ENCODE results near the gene ITIH3.

ITIH3 gene

DNA sequence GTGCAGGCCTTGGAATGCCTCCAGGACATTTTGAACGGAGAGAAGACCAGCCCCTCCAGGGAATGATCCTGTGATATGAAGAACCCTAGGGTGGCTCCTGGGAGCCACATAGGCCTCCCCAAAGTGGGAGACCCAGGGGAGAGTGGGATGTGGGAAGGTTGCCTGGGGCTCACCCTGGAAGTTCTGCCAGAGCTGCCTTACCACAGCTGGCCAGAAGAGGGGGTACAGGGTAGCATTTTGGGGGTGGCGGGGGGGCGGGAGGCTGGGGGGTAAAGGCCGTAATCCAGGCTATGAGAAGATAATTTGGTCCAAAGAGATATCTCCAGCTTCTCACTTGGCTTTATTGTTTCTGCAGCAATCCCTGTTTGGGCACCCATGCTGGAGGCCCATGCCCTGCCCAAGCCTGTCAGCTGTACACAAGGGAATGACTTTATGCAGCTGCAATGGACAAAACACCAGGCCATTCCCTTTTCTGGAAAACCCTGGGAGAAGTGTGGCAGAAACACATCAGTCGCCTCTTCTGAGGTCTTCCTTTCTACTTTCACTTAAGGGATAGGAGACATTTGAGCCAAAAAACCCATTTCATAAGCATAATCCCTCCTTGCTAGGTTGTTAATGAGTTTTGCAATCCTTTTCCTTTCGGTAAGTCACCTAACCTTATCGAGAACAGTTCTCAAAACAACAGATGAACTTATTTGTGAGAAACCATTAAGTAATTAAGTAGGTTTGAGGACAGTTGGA, 51.3 kb downstream of the ITIH3 start:
- TF ChIP-seq TAF1 (IDR thresholded peaks at IDR 0.05; ENCODE audit: low read depth, low read length) (no peak), POLR2A (IDR thresholded peaks at IDR 0.05; ENCODE audit: low read depth, low read length) (no peak), PAX5 (IDR thresholded peaks at IDR 0.05; ENCODE audit: insufficient read depth, low read length, severe bottlenecking) (no peak), POU2F2 (IDR thresholded peaks at IDR 0.05; ENCODE audit: low read depth, low read length) (no peak), POLR2AphosphoS5 (IDR thresholded peaks at IDR 0.05; ENCODE audit: low read depth, low read length) (no peak), SPI1 (IDR thresholded peaks at IDR 0.05; ENCODE audit: low read depth, low read length) (no peak)
- FAIRE-seq = peak; percentile 56
- no peak for DNase-seq (ENCODE audit: insufficient read length, low spot score)

DNA sequence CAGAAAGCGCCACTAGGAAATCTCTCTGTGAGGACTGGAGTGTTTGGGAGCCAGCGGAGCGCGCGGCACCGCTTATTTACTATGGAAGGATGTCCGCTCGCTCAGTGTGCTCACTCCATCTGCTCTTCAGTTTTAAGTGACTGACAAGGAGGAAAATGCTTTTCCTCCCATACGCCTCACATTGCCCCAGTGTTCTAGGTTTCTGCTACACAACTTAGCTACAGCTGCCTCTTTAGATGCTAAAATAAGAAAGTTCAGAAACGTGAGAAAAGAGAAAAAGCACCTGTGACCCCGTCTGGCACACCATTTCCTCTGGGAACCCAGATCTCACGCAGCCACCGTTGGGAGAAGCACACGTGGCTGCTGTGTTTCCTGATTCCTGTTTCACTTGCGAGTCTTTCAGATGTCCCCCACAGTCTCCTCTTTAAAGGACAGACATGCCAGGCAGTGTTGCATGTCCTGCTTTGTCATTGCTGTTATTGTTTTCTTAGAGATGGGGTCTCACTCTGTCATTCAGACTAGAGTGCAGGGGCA, 51.9 kb downstream of the ITIH3 start:
- DNase-seq (ENCODE audit: insufficient read length, low spot score) = no peak
- peak; percentile 80 for FAIRE-seq
- no peak for TF ChIP-seq SPI1 (IDR thresholded peaks at IDR 0.05; ENCODE audit: low read depth, low read length)
- no peak for TF ChIP-seq POU2F2 (IDR thresholded peaks at IDR 0.05; ENCODE audit: low read depth, low read length)
- TF ChIP-seq PAX5 (IDR thresholded peaks at IDR 0.05; ENCODE audit: insufficient read depth, low read length, severe bottlenecking) = no peak
- no peak for TF ChIP-seq TAF1 (IDR thresholded peaks at IDR 0.05; ENCODE audit: low read depth, low read length)
- TF ChIP-seq POLR2A (IDR thresholded peaks at IDR 0.05; ENCODE audit: low read depth, low read length) = no peak
- TF ChIP-seq POLR2AphosphoS5 (IDR thresholded peaks at IDR 0.05; ENCODE audit: low read depth, low read length) = no peak

DNA sequence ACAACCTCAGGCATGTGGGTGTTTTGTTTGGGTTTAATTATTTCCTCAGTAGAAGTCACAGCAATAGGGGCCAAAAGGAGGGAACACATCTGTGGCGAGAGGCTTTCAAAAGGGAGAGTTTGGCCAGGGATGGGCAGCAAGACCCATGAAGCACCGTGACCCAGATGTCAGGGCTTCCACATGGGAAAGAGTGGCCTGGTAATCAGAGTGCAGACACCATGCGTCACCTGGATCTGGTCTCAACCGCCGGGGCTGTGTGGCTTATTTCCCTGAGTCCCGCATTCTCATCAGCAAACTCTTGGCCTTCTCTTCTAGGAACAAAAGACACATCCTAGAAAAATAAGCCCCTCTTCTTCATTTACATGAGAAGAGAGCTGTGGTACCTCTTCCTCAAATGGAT, 52.6 kb downstream of the ITIH3 start:
- DNase-seq (ENCODE audit: insufficient read length, low spot score) (no peak), FAIRE-seq (no peak)
- TF ChIP-seq POU2F2 (IDR thresholded peaks at IDR 0.05; ENCODE audit: low read depth, low read length) = no peak
- no peak for TF ChIP-seq PAX5 (IDR thresholded peaks at IDR 0.05; ENCODE audit: insufficient read depth, low read length, severe bottlenecking)
- no peak for TF ChIP-seq POLR2AphosphoS5 (IDR thresholded peaks at IDR 0.05; ENCODE audit: low read depth, low read length)
- TF ChIP-seq SPI1 (IDR thresholded peaks at IDR 0.05; ENCODE audit: low read depth, low read length) = no peak
- TF ChIP-seq TAF1 (IDR thresholded peaks at IDR 0.05; ENCODE audit: low read depth, low read length) = no peak
- no peak for TF ChIP-seq POLR2A (IDR thresholded peaks at IDR 0.05; ENCODE audit: low read depth, low read length)

DNA sequence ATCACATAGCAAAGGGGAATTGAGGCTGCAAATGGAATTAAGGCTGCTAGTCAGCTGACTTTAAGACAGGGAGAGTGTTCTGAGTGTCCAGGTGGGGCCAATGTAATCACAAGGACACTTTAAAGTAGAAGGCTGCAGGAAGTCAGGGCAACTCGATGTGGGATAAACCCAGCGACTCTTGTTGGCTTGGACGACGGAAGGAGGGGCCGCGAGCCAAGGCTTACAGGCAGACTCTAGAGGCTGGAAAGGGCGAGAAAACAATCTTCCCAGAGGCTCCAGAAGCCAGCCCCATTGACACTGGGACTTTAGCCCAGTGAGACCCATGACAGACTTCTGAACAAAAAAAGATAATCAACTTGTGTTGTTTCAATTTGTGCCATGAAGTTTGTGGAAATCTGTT, 53.1 kb downstream of the ITIH3 start:
- TF ChIP-seq POU2F2 (IDR thresholded peaks at IDR 0.05; ENCODE audit: low read depth, low read length) (no peak), POLR2A (IDR thresholded peaks at IDR 0.05; ENCODE audit: low read depth, low read length) (no peak), SPI1 (IDR thresholded peaks at IDR 0.05; ENCODE audit: low read depth, low read length) (no peak)
- no peak for DNase-seq (ENCODE audit: insufficient read length, low spot score)
- FAIRE-seq = no peak

DNA sequence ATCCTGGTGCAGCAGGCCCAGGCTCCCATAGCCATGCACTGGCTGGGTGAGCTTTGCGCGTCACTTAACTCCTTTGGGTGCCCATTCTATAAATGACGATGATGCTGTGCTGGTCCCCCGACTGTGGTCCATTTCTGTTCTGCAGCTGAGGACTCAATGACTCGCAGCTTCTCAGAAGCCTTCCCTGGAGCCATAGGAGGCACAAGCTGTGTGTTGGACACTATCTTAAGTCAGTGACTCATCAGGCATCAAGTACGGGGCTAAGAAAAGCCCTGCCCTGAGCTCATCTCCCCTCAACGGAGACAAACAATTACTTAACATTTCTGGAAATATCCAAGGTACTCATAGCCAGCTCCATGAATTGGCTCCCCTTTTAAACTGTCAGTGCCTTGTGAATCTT, 54.0 kb downstream of the ITIH3 start:
- TF ChIP-seq PAX5 (IDR thresholded peaks at IDR 0.05; ENCODE audit: insufficient read depth, low read length, severe bottlenecking) = no peak
- TF ChIP-seq POLR2A (IDR thresholded peaks at IDR 0.05; ENCODE audit: low read depth, low read length) = no peak
- TF ChIP-seq TAF1 (IDR thresholded peaks at IDR 0.05; ENCODE audit: low read depth, low read length) = no peak
- no peak for TF ChIP-seq POU2F2 (IDR thresholded peaks at IDR 0.05; ENCODE audit: low read depth, low read length)
- no peak for TF ChIP-seq POLR2AphosphoS5 (IDR thresholded peaks at IDR 0.05; ENCODE audit: low read depth, low read length)
- no peak for TF ChIP-seq SPI1 (IDR thresholded peaks at IDR 0.05; ENCODE audit: low read depth, low read length)
- FAIRE-seq = no peak
- DNase-seq (ENCODE audit: insufficient read length, low spot score) = no peak

- DNase-seq (ENCODE audit: insufficient read length, low spot score) (no peak), FAIRE-seq (no peak)
- TF ChIP-seq POU2F2 (IDR thresholded peaks at IDR 0.05; ENCODE audit: low read depth, low read length) (no peak), POLR2A (IDR thresholded peaks at IDR 0.05; ENCODE audit: low read depth, low read length) (no peak), SPI1 (IDR thresholded peaks at IDR 0.05; ENCODE audit: low read depth, low read length) (no peak), POLR2AphosphoS5 (IDR thresholded peaks at IDR 0.05; ENCODE audit: low read depth, low read length) (no peak), PAX5 (IDR thresholded peaks at IDR 0.05; ENCODE audit: insufficient read depth, low read length, severe bottlenecking) (no peak), TAF1 (IDR thresholded peaks at IDR 0.05; ENCODE audit: low read depth, low read length) (no peak)
These were observed 55.1 kb downstream of the ITIH3 start for GRCh38 chr3:52849656-52850055.

DNA sequence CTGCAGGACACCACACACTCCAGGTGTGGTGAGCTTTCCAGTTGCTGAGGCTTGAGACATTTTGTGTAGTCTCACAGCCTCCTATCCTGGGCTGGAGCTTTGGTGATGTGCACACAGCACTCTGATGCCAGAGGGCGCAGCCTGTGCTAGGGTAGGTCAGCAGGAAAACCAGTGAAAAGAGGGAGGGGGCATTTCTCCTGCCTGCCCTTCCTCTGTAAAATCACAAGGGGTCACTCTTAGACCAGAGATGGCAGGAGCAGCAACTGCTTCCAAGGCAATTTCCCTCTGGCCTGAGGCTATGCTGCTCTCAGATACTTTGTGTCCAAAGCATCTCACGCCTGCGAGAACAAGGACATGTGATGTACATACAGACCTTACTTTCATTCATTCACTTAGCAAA, 56.8 kb downstream of the ITIH3 start:
- DNase-seq (ENCODE audit: insufficient read length, low spot score) = peak; percentile 51
- no peak for TF ChIP-seq POLR2A (IDR thresholded peaks at IDR 0.05; ENCODE audit: low read depth, low read length)
- no peak for TF ChIP-seq TAF1 (IDR thresholded peaks at IDR 0.05; ENCODE audit: low read depth, low read length)
- TF ChIP-seq PAX5 (IDR thresholded peaks at IDR 0.05; ENCODE audit: insufficient read depth, low read length, severe bottlenecking) = no peak
- no peak for TF ChIP-seq POU2F2 (IDR thresholded peaks at IDR 0.05; ENCODE audit: low read depth, low read length)
- no peak for TF ChIP-seq POLR2AphosphoS5 (IDR thresholded peaks at IDR 0.05; ENCODE audit: low read depth, low read length)
- TF ChIP-seq SPI1 (IDR thresholded peaks at IDR 0.05; ENCODE audit: low read depth, low read length) = no peak
- FAIRE-seq = peak; percentile 76

DNA sequence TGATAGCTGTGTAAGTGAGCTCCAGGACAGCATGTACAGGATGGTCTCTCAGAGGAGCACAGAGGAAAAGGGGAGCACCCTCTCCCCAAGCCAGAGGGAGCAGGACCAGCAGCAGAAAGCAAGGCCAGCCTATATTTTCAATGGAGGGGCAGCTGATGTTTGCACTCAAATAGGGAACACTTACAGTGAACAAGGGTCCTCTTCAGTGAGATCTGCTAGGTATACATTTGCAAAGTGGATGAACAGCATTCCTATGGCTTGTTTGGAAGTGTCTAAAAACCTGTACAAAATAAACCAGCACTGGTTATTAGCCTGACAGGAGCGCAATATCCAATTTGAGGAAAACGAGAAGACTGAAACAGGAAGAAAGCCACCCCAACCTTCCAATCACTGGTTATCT, 57.8 kb downstream of the ITIH3 start:
- DNase-seq (ENCODE audit: insufficient read length, low spot score) (no peak), FAIRE-seq (no peak)
- TF ChIP-seq PAX5 (IDR thresholded peaks at IDR 0.05; ENCODE audit: insufficient read depth, low read length, severe bottlenecking) (no peak), TAF1 (IDR thresholded peaks at IDR 0.05; ENCODE audit: low read depth, low read length) (no peak), SPI1 (IDR thresholded peaks at IDR 0.05; ENCODE audit: low read depth, low read length) (no peak), POLR2AphosphoS5 (IDR thresholded peaks at IDR 0.05; ENCODE audit: low read depth, low read length) (no peak), POLR2A (IDR thresholded peaks at IDR 0.05; ENCODE audit: low read depth, low read length) (no peak), POU2F2 (IDR thresholded peaks at IDR 0.05; ENCODE audit: low read depth, low read length) (no peak)

DNA sequence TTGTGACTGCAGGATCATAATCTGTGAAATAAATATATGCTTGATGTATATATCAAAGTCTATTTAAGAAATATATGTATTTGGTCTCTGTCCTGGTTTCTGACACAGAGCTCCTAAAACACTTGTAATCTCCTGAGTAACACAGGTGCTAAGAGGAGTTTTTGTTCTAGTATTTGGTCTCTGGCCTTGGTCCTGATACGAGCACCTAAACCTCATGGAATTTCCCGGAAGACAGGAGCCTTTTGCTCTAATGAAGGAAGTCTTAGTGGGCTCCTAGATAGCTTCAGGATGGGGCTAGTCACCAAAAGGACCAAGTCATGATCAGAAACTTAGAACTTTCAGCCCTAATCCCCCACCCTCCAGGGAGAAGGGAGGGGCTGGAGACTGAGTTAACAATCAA, 59.4 kb downstream of the ITIH3 start:
- DNase-seq (ENCODE audit: insufficient read length, low spot score) = no peak
- no peak for FAIRE-seq
- TF ChIP-seq POLR2AphosphoS5 (IDR thresholded peaks at IDR 0.05; ENCODE audit: low read depth, low read length) (no peak), PAX5 (IDR thresholded peaks at IDR 0.05; ENCODE audit: insufficient read depth, low read length, severe bottlenecking) (no peak), POLR2A (IDR thresholded peaks at IDR 0.05; ENCODE audit: low read depth, low read length) (no peak), SPI1 (IDR thresholded peaks at IDR 0.05; ENCODE audit: low read depth, low read length) (no peak), POU2F2 (IDR thresholded peaks at IDR 0.05; ENCODE audit: low read depth, low read length) (no peak), TAF1 (IDR thresholded peaks at IDR 0.05; ENCODE audit: low read depth, low read length) (no peak)

Measured in GM12891 (cell line).